Metanephros (tissue), 2 donors: ENCODE results near the gene PLRG1. TPM values are rescaled to one million over a fixed set of nuclear protein-coding genes. Genes with fewer than 3 reads are reported as not detected.

Source experiments
- small RNA-seq: library from RNA; depleted of rRNA; stranded (forward); fragments of <200 nt; gene quantifications from one replicate; pipeline ENCODE3, GENCODE V24; 2014; ENCODE audit warnings: low replicate concordance
- total RNA-seq: library from RNA; depleted of rRNA; stranded (reverse); fragments of >200 nt; gene quantifications from one replicate; pipeline ENCODE4 v1.2.3, GENCODE V29; 2014

PLRG1 gene
- 69.7 TPM for total RNA-seq

DNA sequence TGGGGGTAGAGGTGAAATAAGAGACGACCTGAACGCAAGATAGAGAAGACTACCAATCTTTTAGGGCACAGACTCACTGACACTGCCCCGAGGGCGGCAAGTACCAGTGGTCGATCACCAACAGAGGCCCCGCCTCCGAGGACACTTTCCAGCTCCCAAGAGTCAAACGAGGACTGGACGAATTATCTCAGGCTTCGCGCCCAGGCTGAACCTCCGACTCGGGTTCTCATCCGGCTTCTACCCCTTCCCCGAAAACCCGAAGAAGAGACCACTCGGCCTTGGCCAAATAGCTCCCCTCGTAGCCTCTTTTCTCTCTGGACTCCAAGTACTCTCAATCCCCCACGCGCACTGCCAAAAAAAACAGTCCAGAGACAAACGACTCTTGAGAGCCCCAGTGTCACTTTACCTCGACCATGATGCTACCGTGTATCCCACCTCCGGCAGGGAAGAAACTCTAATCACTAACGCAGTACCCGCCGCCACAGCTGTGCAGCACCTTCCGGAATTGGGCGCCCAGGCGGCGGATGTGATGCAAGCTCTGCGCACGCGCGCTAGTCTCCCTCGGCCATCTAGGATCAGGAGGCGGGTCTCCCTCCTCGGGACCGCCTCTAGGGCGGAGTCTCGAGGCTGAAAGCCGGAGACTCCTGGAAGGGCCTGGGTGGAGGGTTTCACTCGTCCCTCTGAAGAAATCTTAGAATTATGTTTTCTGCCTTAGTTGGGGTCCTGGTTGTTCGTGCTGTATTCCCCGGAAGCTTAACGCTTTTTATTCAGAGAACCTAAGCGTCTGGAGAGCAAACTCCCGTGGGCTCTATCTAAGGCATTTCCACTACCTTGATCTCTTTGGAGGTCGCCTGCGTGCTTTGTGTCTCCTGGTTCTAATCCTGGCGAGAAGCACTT is at the start of gene PLRG1:
Gene PLRG1, minus strand, starts transcription at position 507 of the 897 bp plus-strand sequence. Its CDS starts 92 bp downstream, at position 415.

DNA sequence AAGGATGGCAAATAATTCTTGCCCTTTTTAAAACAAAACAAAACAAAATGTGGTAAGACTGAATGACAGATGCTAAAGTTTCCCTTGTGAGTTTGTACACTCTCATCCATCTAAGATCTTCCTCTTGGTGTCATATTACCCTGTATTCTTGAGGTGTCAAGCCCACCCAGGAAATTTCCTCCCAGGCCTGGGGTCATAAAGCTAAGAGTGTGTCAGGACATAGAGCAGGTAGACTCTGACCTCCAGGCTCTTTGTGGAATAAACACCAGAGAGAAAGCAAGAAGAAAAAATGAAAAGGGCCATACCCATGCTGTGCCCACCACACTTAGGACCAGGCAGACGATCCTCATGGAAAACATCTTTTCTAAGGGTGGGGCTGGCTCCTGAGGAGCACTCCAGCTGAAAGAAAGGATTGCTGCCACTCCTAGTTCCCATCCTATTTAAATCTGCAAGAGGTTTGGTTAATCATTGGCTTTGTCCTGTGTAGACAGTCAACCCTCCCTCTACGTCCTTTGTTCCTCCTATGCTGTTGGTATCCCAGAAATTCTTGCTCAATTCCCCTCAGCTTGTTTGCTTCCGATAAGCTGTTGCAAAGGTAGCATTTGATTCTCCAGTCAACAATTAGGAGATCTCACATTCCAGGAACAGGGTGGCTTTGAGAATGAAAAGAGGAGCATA is 40.3 kb upstream of the PLRG1 start, which contains the start of gene FGA:
Gene FGA, minus strand, starts transcription at position 414 of the 678 bp plus-strand sequence. Its CDS starts 55 bp downstream, at position 359.

DNA sequence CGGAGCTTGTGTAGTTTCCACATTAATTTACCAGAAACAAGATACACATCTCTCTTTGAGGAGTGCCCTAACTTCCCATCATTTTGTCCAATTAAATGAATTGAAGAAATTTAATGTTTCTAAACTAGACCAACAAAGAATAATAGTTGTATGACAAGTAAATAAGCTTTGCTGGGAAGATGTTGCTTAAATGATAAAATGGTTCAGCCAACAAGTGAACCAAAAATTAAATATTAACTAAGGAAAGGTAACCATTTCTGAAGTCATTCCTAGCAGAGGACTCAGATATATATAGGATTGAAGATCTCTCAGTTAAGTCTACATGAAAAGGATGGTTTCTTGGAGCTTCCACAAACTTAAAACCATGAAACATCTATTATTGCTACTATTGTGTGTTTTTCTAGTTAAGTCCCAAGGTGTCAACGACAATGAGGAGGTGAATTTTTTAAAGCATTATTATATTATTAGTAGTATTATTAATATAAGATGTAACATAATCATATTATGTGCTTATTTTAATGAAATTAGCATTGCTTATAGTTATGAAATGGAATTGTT is 12.6 kb upstream of the PLRG1 start, which contains the start of gene FGB:
Gene FGB, plus strand, starts transcription at position 315 of the 558 bp plus-strand sequence. Its CDS starts 8 bp downstream, at position 323.

DNA sequence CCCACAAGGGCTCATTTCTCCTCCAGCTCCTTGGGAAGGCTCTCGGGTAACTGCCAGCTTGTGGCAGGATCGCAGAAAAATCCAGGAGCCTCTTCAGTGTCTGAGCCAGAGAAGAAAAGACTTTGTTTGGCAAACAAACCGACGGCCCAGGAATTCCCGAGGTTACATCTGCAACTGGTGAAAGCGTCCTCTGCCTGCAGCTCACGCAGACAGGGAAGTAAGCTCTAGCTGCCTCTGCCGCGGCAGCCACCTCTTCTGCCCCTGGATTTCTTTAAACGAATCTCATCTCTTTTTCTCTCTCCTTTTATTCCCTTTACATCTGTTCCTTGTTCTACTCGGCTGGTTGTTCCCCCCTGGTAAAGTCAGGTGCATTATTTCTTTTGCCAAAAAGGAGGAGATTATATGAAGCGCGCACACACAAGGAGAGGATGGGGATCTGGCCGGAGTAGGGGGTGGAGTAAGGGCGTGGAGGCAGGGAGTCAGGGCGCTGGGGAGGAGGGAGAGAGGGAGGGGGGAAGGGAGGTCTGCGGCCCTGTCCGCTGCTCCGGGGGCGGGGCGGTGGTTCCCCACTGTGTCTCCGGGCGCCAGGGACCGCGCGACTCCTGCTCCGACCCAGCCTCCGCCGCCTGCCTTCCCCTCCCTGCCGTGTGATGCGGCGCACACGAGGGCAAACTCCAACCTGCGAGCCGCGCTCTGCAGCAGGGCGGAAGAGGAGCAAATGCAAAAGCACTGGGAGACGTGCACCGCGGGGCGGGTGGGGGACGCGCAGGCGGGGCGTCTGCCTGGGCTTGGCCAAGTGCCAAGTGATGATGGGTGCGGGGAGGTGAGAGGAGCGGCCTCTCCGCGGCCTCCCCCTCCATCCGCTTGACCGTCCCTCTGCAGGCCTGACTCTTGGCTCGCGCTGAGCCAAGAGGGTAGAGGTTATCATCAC is 58.6 kb downstream of the PLRG1 start, which contains the start of gene DCHS2:
Gene DCHS2, minus strand, starts transcription at position 459 of the 931 bp plus-strand sequence. Its CDS starts 444 bp downstream, at position 15.

Small RNA genes within 50 kb of the gene (small RNA-seq; reads per million reads assigned to genes)
- not detected for gene RNU6-1285P

Other genes with a start within 250 kb of the PLRG1 start
- gene DCHS2, start 58.6 kb downstream of the PLRG1 start, total RNA-seq: 11.1 TPM
- gene FGB, start 12.6 kb upstream of the PLRG1 start, total RNA-seq: 5.6 TPM
- 1.6 TPM for gene FGA, start 40.3 kb upstream of the PLRG1 start, total RNA-seq
- gene FGG, start 62.3 kb upstream of the PLRG1 start, total RNA-seq: 1.1 TPM
- gene LRAT, start 193.6 kb upstream of the PLRG1 start, total RNA-seq: 0.58 TPM
- gene RBM46, start 230.9 kb upstream of the PLRG1 start, total RNA-seq: not detected